ENCODE data around the gene MADD. TPM values are rescaled to one million over a fixed set of nuclear protein-coding genes. Genes with fewer than 3 reads are reported as not detected.

Gene MADD
- total RNA-seq, 3 donors from 2014 or later (not counting 1 experiment from before 2014, with no cell fraction given) = 333 to 383 (median 335) TPM

DNA sequence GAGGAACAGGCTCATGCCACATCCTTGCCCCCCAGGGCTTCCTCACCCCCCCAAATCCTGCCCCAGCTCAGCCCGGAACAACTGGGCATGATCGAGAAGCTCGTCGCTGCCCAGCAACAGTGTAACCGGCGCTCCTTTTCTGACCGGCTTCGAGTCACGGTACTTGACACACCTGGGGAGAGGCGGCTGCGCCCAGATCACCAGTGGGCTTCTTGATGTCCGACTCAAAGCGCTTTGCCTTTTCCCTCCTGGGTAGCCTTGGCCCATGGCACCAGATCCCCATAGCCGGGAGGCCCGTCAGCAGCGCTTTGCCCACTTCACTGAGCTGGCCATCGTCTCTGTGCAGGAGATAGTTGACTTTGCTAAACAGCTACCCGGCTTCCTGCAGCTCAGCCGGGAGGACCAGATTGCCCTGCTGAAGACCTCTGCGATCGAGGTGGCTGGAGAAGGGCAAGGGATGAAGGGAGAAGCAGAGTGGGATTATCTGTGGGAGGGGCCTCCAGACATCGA, 8.6 kb upstream of the MADD start:
- DNase-seq (no peak), ATAC-seq (no peak)
- intact Hi-C loops (cut with micrococcal nuclease) = no loop called here
- H3K9me3 Mint-ChIP-seq = no peaks in the 10 kb centered on the region
- no peaks in the 10 kb centered on the region for H3K27me3 Mint-ChIP-seq (ENCODE audit: low read depth in 2 of 2)
- no peaks in the 10 kb centered on the region for H3K27me3 ChIP-seq (ENCODE audit: control insufficient read depth, insufficient read depth, low read length)
- no peak overlapping the region for H3K27ac ChIP-seq (ENCODE audit: low read length)
- H3K4me3 ChIP-seq (ENCODE audit: low read length) = no peak overlapping the region
- peaks cover 44% of the 10 kb centered on the region for H3K4me1 ChIP-seq (ENCODE audit: control insufficient read depth, insufficient read depth, low read length)
- H3K4me1 Mint-ChIP-seq = peaks cover 27 to 34% of the 10 kb centered on the region in 2 donors
- H3K36me3 ChIP-seq (ENCODE audit: control insufficient read depth, insufficient read depth, low read length) = no peaks in the 10 kb centered on the region
- H3K27ac Mint-ChIP-seq = no peak overlapping the region
- 92% methylated on average over 22 of the region's 22 CpGs for WGBS (ENCODE audit: insufficient coverage)
- H3K36me3 Mint-ChIP-seq = no peaks in the 10 kb centered on the region
- H3K4me3 Mint-ChIP-seq = no peak overlapping the region
- no peaks in the 10 kb centered on the region for H3K9me3 ChIP-seq (ENCODE audit: control insufficient read depth, insufficient read depth, low read length)
- TF ChIP-seq, protein P1, sequence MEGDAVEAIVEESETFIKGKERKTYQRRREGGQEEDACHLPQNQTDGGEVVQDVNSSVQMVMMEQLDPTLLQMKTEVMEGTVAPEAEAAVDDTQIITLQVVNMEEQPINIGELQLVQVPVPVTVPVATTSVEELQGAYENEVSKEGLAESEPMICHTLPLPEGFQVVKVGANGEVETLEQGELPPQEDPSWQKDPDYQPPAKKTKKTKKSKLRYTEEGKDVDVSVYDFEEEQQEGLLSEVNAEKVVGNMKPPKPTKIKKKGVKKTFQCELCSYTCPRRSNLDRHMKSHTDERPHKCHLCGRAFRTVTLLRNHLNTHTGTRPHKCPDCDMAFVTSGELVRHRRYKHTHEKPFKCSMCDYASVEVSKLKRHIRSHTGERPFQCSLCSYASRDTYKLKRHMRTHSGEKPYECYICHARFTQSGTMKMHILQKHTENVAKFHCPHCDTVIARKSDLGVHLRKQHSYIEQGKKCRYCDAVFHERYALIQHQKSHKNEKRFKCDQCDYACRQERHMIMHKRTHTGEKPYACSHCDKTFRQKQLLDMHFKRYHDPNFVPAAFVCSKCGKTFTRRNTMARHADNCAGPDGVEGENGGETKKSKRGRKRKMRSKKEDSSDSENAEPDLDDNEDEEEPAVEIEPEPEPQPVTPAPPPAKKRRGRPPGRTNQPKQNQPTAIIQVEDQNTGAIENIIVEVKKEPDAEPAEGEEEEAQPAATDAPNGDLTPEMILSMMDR (IDR thresholded peaks at IDR 0.05) = no peak

DNA sequence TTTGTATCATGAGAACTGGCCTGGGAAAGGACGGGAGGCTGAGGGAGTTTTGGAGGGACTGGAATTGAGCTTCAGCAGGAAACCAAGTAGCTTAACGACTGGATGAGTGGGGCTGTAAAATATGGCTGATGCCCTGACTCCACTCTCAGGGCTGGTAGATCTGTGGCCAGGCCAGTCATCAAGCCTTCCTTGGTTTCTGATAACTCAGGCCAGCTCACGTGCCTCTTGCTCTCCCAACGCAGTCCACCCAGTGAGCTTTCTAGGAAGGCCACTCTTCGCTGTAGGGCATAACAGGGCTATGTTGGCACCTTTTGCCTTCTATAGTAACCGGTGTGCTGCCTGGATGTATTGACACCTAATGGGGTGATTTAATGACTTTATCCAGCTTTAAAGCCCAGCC, 5.8 kb upstream of the MADD start:
- H3K36me3 Mint-ChIP-seq = no peaks in the 10 kb centered on the region
- no peak overlapping the region for H3K4me3 ChIP-seq (ENCODE audit: low read length)
- ATAC-seq (no peak), DNase-seq (no peak)
- no peak overlapping the region for H3K27ac ChIP-seq (ENCODE audit: low read length)
- no peaks in the 10 kb centered on the region for H3K27me3 Mint-ChIP-seq (ENCODE audit: low read depth in 2 of 2)
- peaks cover 39% of the 10 kb centered on the region for H3K4me1 ChIP-seq (ENCODE audit: control insufficient read depth, insufficient read depth, low read length)
- H3K36me3 ChIP-seq (ENCODE audit: control insufficient read depth, insufficient read depth, low read length) = no peaks in the 10 kb centered on the region
- TF ChIP-seq, protein P1 (IDR thresholded peaks at IDR 0.05) = no peak
- peaks cover 32 to 33% of the 10 kb centered on the region in 2 donors for H3K4me1 Mint-ChIP-seq
- H3K9me3 Mint-ChIP-seq = no peaks in the 10 kb centered on the region
- H3K27ac Mint-ChIP-seq = peak overlapping the region in 1 of 2 donors; percentile 65
- intact Hi-C loops (cut with micrococcal nuclease) = no loop called here
- WGBS (ENCODE audit: insufficient coverage) = 97% methylated on average over 6 of the region's 6 CpGs
- no peaks in the 10 kb centered on the region for H3K27me3 ChIP-seq (ENCODE audit: control insufficient read depth, insufficient read depth, low read length)
- no peaks in the 10 kb centered on the region for H3K9me3 ChIP-seq (ENCODE audit: control insufficient read depth, insufficient read depth, low read length)
- no peak overlapping the region for H3K4me3 Mint-ChIP-seq

DNA sequence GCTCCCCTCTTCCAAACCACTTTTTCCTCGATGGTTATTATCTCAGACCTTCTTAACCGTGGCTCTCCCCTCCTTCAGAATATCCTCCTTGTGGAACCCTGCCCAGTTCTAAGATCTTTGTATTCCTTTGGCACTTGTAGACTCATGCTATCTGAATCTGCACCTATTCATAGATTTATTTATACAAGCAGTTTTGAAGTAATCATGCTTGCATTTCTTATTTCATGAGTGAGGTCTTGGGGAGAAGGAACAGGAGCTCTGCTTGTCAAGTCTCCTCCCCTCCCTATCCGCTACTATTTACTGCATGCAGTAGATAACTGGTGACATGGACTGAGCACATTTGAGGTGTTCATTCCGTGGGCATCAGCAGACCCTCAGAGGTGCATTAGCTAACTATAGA, 5.4 kb upstream of the MADD start:
- peaks cover 31% of the 10 kb centered on the region in 2 donors for H3K4me1 Mint-ChIP-seq
- TF ChIP-seq, protein P1 (IDR thresholded peaks at IDR 0.05) = no peak
- no peak for DNase-seq
- Histone ChIP-seq H3K27ac (ENCODE audit: low read length) (no peak overlapping the region), H3K9me3 (ENCODE audit: control insufficient read depth, insufficient read depth, low read length) (no peaks in the 10 kb centered on the region), H3K4me1 (ENCODE audit: control insufficient read depth, insufficient read depth, low read length) (peaks cover 38% of the 10 kb centered on the region), H3K27me3 (ENCODE audit: control insufficient read depth, insufficient read depth, low read length) (no peaks in the 10 kb centered on the region), H3K4me3 (ENCODE audit: low read length) (no peak overlapping the region), H3K36me3 (ENCODE audit: control insufficient read depth, insufficient read depth, low read length) (no peaks in the 10 kb centered on the region)
- H3K36me3 Mint-ChIP-seq = no peaks in the 10 kb centered on the region
- peak overlapping the region in 1 of 2 donors; percentile 65 for H3K27ac Mint-ChIP-seq
- H3K9me3 Mint-ChIP-seq = no peaks in the 10 kb centered on the region
- H3K4me3 Mint-ChIP-seq = no peak overlapping the region
- intact Hi-C loops (cut with micrococcal nuclease) = no loop called here
- H3K27me3 Mint-ChIP-seq (ENCODE audit: low read depth in 2 of 2) = no peaks in the 10 kb centered on the region
- 90% methylated on average over 4 of the region's 4 CpGs for WGBS (ENCODE audit: insufficient coverage)
- no peak for ATAC-seq

DNA sequence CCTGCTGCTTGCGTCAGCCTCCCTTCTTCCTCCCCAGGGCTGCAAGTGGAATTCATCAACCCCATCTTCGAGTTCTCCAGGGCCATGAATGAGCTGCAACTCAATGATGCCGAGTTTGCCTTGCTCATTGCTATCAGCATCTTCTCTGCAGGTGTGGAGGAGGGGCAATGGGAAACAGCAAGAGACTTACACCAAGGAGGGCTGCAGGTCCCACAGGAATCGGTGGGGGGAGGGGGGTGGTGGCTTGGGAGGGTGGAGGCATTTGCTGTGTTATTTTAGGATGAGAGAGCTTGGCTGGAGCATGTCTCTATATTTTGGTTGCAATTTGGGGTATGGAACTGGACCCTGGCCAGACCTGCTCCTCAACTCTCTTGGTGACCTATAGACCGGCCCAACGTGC, 2.1 kb upstream of the MADD start:
- TF ChIP-seq, protein P1 (IDR thresholded peaks at IDR 0.05) = no peak
- no peak for ATAC-seq
- Histone ChIP-seq H3K9me3 (ENCODE audit: control insufficient read depth, insufficient read depth, low read length) (no peaks in the 10 kb centered on the region), H3K27me3 (ENCODE audit: control insufficient read depth, insufficient read depth, low read length) (no peaks in the 10 kb centered on the region), H3K4me3 (ENCODE audit: low read length) (no peak overlapping the region), H3K36me3 (ENCODE audit: control insufficient read depth, insufficient read depth, low read length) (no peaks in the 10 kb centered on the region), H3K4me1 (ENCODE audit: control insufficient read depth, insufficient read depth, low read length) (peaks cover 54% of the 10 kb centered on the region), H3K27ac (ENCODE audit: low read length) (no peak overlapping the region)
- H3K27ac Mint-ChIP-seq = peak overlapping the region; percentile 76 to 87
- H3K27me3 Mint-ChIP-seq (ENCODE audit: low read depth in 2 of 2) = no peaks in the 10 kb centered on the region
- H3K9me3 Mint-ChIP-seq = no peaks in the 10 kb centered on the region
- WGBS (ENCODE audit: insufficient coverage) = 80% methylated on average over 6 of the region's 6 CpGs
- intact Hi-C loops (cut with micrococcal nuclease) = no loop called here
- no peak for DNase-seq
- H3K4me3 Mint-ChIP-seq = peak overlapping the region; percentile 92
- H3K36me3 Mint-ChIP-seq = no peaks in the 10 kb centered on the region
- peaks cover 45 to 52% of the 10 kb centered on the region in 2 donors for H3K4me1 Mint-ChIP-seq
